CD1c-positive myeloid dendritic cell (primary cell): ENCODE measurements around the gene KIF26B.
"Not testable (repeated sequence)": the region's sequence is repeated elsewhere in the genome, so short reads cannot be mapped to it uniquely, and the experiment has no call there.

Experiments used
- DNase-seq: peaks from one replicate; pipeline ENCODE4 v3.0.0-alpha.2; 2016; ENCODE audit errors: extremely low spot score

The KIF26B gene

GRCh38 chr1:245700631-245701030 lies 545.8 kb downstream of the KIF26B start:
- no peak for DNase-seq

- DNase-seq, result no peak
Observed at GRCh38 chr1:245701631-245702030, 546.8 kb downstream of the KIF26B start.

GRCh38 chr1:245702346-245702745 lies 547.6 kb downstream of the KIF26B start:
- no peak for DNase-seq

GRCh38 chr1:245704341-245704740 lies 549.6 kb downstream of the KIF26B start:
- DNase-seq, result no peak

- no peak for DNase-seq
Observed at GRCh38 chr1:245704765-245705164, 550.0 kb downstream of the KIF26B start.

- no peak for DNase-seq
Observed at GRCh38 chr1:245707941-245708340, 553.2 kb downstream of the KIF26B start.

GRCh38 chr1:245710961-245711903 lies 556.4 kb downstream of the KIF26B start:
- no peak for DNase-seq

- not testable (repeated sequence) for DNase-seq
Observed at GRCh38 chr1:245714027-245714426, 559.2 kb downstream of the KIF26B start.

- DNase-seq, result no peak
Observed at GRCh38 chr1:245715291-245715701, 560.5 kb downstream of the KIF26B start.

GRCh38 chr1:245715970-245716369 lies 561.2 kb downstream of the KIF26B start:
- no peak for DNase-seq

GRCh38 chr1:245716561-245716960 lies 561.8 kb downstream of the KIF26B start:
- DNase-seq, result no peak

GRCh38 chr1:245717611-245718010 lies 562.8 kb downstream of the KIF26B start:
- DNase-seq, result no peak

- DNase-seq, result no peak
Observed at GRCh38 chr1:245718123-245718522, 563.3 kb downstream of the KIF26B start.

- DNase-seq, result no peak
Observed at GRCh38 chr1:245718951-245719350, 564.2 kb downstream of the KIF26B start.

- no peak for DNase-seq
Observed at GRCh38 chr1:245721488-245721887, 566.7 kb downstream of the KIF26B start.

GRCh38 chr1:245728035-245728434 lies 573.2 kb downstream of the KIF26B start:
- not testable (repeated sequence) for DNase-seq

GRCh38 chr1:245730801-245731200 lies 576.0 kb downstream of the KIF26B start:
- no peak for DNase-seq

- DNase-seq, result not testable (repeated sequence)
Observed at GRCh38 chr1:245740336-245740735, 585.6 kb downstream of the KIF26B start.

GRCh38 chr1:245742896-245743295 lies 588.1 kb downstream of the KIF26B start:
- DNase-seq, result no peak

- DNase-seq, result no peak
Observed at GRCh38 chr1:245748240-245748639, 593.5 kb downstream of the KIF26B start.

- no peak for DNase-seq
Observed at GRCh38 chr1:245748646-245749045, 593.9 kb downstream of the KIF26B start.

- no peak for DNase-seq
Observed at GRCh38 chr1:245749053-245749452, 594.3 kb downstream of the KIF26B start.

- no peak for DNase-seq
Observed at GRCh38 chr1:245750261-245750660, 595.5 kb downstream of the KIF26B start.
